GM23338 (cell line): ENCODE measurements around the gene ANP32A. TPM values are rescaled to one million over a fixed set of nuclear protein-coding genes. Genes with fewer than 3 reads are reported as not detected.

Experiments
- ATAC-seq: fragments of 200-7000 bp; cut with Tn5 transposase; 3 replicates; pipeline ENCODE4 v1.9.1; 2020
- DNase-seq: peaks from one replicate; pipeline ENCODE4 v3.0.0-alpha.2; 2015; ENCODE audit warnings: low spot score
- H2AFZ ChIP-seq: fragments of 200-600 bp; sonication (generic); 2 replicates; pipeline ENCODE4 v1.8.0; 2016; ENCODE audit warnings: antibody characterized with exemption, mild to moderate bottlenecking, moderate library complexity
- H3F3A ChIP-seq: fragments of 200-600 bp; sonication (generic); replicated peaks from 2 replicates; pipeline ENCODE4 v1.8.0; 2017; ENCODE audit warnings: antibody characterized with exemption, mixed run types, low read depth
- H3K27ac ChIP-seq: fragments of 200-600 bp; sonication (generic); 2 replicates; pipeline ENCODE4 v1.6.1; 2016; ENCODE audit warnings: low read depth
- H3K27me3 ChIP-seq: fragments of 200-600 bp; sonication (generic); 2 replicates; pipeline ENCODE4 v1.8.0; 2016; ENCODE audit warnings: mild to moderate bottlenecking, mixed run types, moderate library complexity; ENCODE audit not compliant: insufficient read depth
- H3K36me3 ChIP-seq: fragments of 200-600 bp; sonication (generic); 2 replicates; pipeline ENCODE4 v1.8.0; 2016; ENCODE audit warnings: mild to moderate bottlenecking; ENCODE audit not compliant: insufficient read depth
- H3K4me1 ChIP-seq: fragments of 200-600 bp; sonication (generic); 2 replicates; pipeline ENCODE4 v1.8.0; 2016; ENCODE audit warnings: mild to moderate bottlenecking, moderate library complexity; ENCODE audit not compliant: insufficient read depth
- H3K4me2 ChIP-seq: fragments of 200-600 bp; sonication (generic); 2 replicates; pipeline ENCODE4 v1.7.1; 2017; ENCODE audit warnings: mixed run types
- H3K4me3 ChIP-seq: fragments of 200-600 bp; sonication (generic); 2 replicates; pipeline ENCODE4 v1.6.1; 2016; ENCODE audit warnings: mixed run types
- H3K79me2 ChIP-seq: fragments of 200-600 bp; sonication (generic); replicated peaks from 2 replicates; pipeline ENCODE4 v1.8.0; 2017; ENCODE audit warnings: mild to moderate bottlenecking; ENCODE audit not compliant: insufficient read depth
- H3K9me2 ChIP-seq: fragments of 200-600 bp; sonication (generic); 2 replicates; pipeline ENCODE4 v1.8.0; 2017; ENCODE audit not compliant: insufficient read depth
- H4K20me1 ChIP-seq: fragments of 200-600 bp; sonication (generic); replicated peaks from 2 replicates; pipeline ENCODE4 v1.8.0; 2017; ENCODE audit warnings: mild to moderate bottlenecking; ENCODE audit not compliant: insufficient read depth
- H3K27ac Mint-ChIP-seq: 2 replicates; pipeline ENCODE4 v1.8.0; 2020; ENCODE audit warnings: inconsistent platforms, mild to moderate bottlenecking, moderate library complexity, mixed read lengths
- H3K27me3 Mint-ChIP-seq: 3 replicates; pipeline ENCODE4 v1.8.0; 2022; ENCODE audit warnings: low read depth, mild to moderate bottlenecking, moderate library complexity, mixed read lengths, inconsistent platforms; ENCODE audit not compliant: insufficient read depth, poor library complexity
- H3K36me3 Mint-ChIP-seq: 3 replicates; pipeline ENCODE4 v1.8.0; 2021; ENCODE audit warnings: low read depth, mild to moderate bottlenecking, inconsistent platforms, moderate library complexity, mixed read lengths
- H3K4me1 Mint-ChIP-seq: 3 replicates; pipeline ENCODE4 v1.8.0; 2020; ENCODE audit warnings: mild to moderate bottlenecking, inconsistent platforms, mixed read lengths
- H3K4me3 Mint-ChIP-seq: 3 replicates; pipeline ENCODE4 v1.8.0; 2021; ENCODE audit warnings: moderate library complexity, mild to moderate bottlenecking, inconsistent platforms, mixed read lengths
- H3K9me3 Mint-ChIP-seq: 3 replicates; pipeline ENCODE4 v1.8.0; 2020; ENCODE audit warnings: moderate library complexity, mild to moderate bottlenecking, inconsistent platforms, mixed read lengths
- CREB1 ChIP-seq: fragments of 250-450 bp; sonication (Bioruptor Pico); IDR thresholded peaks from 2 replicates; pipeline ENCODE4 v1.5.0; 2020; ENCODE audit warnings: low read depth, mild to moderate bottlenecking, moderate library complexity
- CTCF ChIP-seq, 2 experiments: fragments of 200-600 bp in 1 of 2; sonication (generic) in 1 of 2; conservative IDR thresholded peaks; 2 replicates each; pipeline versions ENCODE4 v1.5.1 to v1.6.1; 2016 to 2017; ENCODE audit warnings: antibody characterized with exemption in 2 of 2, low read depth in 2 of 2, mild to moderate bottlenecking in 2 of 2, moderate library complexity in 1 of 2
- EZH2 ChIP-seq: fragments of 200-600 bp; sonication (generic); IDR thresholded peaks from one replicate; pipeline ENCODE4 v1.8.0; 2017; ENCODE audit warnings: antibody characterized with exemption, mild to moderate bottlenecking, low read depth; ENCODE audit not compliant: unreplicated experiment
- EZH2phosphoT487 ChIP-seq: fragments of 200-600 bp; sonication (generic); IDR thresholded peaks from one replicate; pipeline ENCODE4 v1.8.1; 2018; ENCODE audit warnings: antibody characterized with exemption; ENCODE audit not compliant: unreplicated experiment
- JUNB ChIP-seq: IDR thresholded peaks from one replicate; pipeline ENCODE4 v1.6.1; 2016; ENCODE audit warnings: antibody characterized with exemption; ENCODE audit not compliant: unreplicated experiment
- NANOG ChIP-seq: IDR thresholded peaks from 2 replicates; pipeline ENCODE4 v1.6.1; 2016; ENCODE audit warnings: antibody characterized with exemption, borderline replicate concordance
- POLR2AphosphoS5 ChIP-seq: IDR thresholded peaks from 2 replicates; pipeline ENCODE4 v1.6.1; 2016; ENCODE audit warnings: antibody characterized with exemption, low read depth
- ZNF114 ChIP-seq: fragments of 250-450 bp; sonication (Bioruptor Pico); IDR thresholded peaks from 2 replicates; pipeline ENCODE4 v1.5.0; 2020; ENCODE audit warnings: mild to moderate bottlenecking, moderate library complexity
- ZNF462 ChIP-seq: fragments of 250-450 bp; sonication (Bioruptor Pico); IDR thresholded peaks from 2 replicates; pipeline ENCODE4 v1.5.0; 2020; ENCODE audit warnings: mild to moderate bottlenecking, moderate library complexity
- polyA plus RNA-seq: library from polyadenylated mRNA; unstranded; fragments of >200 nt; fragmentation: Nextera tagmentation; extraction: Ambion mirVana; gene quantifications from 2 replicates; pipeline ENCODE4 v1.2.1, GENCODE V29; 2016
- total RNA-seq: library from RNA; depleted of rRNA; stranded (reverse); fragments of >200 nt; shearing (Covaris generic); gene quantifications from 2 replicates; pipeline ENCODE4 v1.2.3, GENCODE V29; 2014
- TF ChIP-seq, protein P1 (sequence below): IDR thresholded peaks from one replicate; pipeline ENCODE4 v1.6.1; 2018; ENCODE audit warnings: antibody characterized with exemption; ENCODE audit not compliant: unreplicated experiment

The ANP32A gene
- total and polyA plus RNA-seq, 2 experiments from 2014 or later = 204 to 304 TPM

DNA sequence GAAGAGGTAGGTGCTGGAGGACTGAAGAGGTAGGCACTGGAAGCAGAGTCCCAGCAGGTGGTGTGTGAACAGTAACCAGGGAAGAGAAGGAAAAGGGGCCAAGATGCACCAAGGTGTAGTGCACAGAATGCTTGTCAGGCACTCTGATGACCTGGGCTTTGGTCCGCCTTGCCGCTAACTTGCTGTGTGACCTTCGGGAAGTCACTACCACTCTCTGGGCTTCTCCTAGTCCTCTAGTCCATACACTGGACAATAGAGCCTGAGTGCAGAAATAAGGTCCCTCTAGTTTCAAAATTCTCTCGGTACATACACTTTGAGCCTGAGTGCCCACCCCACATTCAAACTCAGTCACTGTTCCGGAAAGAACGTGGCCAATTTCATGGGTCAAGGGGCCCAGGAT, 24.1 kb downstream of the ANP32A start:
- no peak overlapping the region for H2AFZ ChIP-seq
- ATAC-seq (no peak), DNase-seq (no peak)
- no peaks in the 10 kb centered on the region for H3F3A ChIP-seq
- H3K4me3 Mint-ChIP-seq = no peak overlapping the region
- H3K27ac ChIP-seq = no peak overlapping the region; the same call in 1 of the 2 replicates
- TF ChIP-seq EZH2 (no peak), ZNF114 (CRISPR knock-in tag) (no peak), NANOG (no peak), JUNB (no peak), CREB1 (CRISPR knock-in tag) (no peak)
- TF ChIP-seq, protein P1, sequence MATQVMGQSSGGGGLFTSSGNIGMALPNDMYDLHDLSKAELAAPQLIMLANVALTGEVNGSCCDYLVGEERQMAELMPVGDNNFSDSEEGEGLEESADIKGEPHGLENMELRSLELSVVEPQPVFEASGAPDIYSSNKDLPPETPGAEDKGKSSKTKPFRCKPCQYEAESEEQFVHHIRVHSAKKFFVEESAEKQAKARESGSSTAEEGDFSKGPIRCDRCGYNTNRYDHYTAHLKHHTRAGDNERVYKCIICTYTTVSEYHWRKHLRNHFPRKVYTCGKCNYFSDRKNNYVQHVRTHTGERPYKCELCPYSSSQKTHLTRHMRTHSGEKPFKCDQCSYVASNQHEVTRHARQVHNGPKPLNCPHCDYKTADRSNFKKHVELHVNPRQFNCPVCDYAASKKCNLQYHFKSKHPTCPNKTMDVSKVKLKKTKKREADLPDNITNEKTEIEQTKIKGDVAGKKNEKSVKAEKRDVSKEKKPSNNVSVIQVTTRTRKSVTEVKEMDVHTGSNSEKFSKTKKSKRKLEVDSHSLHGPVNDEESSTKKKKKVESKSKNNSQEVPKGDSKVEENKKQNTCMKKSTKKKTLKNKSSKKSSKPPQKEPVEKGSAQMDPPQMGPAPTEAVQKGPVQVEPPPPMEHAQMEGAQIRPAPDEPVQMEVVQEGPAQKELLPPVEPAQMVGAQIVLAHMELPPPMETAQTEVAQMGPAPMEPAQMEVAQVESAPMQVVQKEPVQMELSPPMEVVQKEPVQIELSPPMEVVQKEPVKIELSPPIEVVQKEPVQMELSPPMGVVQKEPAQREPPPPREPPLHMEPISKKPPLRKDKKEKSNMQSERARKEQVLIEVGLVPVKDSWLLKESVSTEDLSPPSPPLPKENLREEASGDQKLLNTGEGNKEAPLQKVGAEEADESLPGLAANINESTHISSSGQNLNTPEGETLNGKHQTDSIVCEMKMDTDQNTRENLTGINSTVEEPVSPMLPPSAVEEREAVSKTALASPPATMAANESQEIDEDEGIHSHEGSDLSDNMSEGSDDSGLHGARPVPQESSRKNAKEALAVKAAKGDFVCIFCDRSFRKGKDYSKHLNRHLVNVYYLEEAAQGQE = no peak
- H3K27ac Mint-ChIP-seq = no peak overlapping the region
- H3K9me3 Mint-ChIP-seq = no peaks in the 10 kb centered on the region
- H3K27me3 ChIP-seq = no peaks in the 10 kb centered on the region
- no peak overlapping the region for H3K4me2 ChIP-seq
- peaks cover 80% of the 10 kb centered on the region for H4K20me1 ChIP-seq
- H3K9me2 ChIP-seq = no peaks in the 10 kb centered on the region
- H3K36me3 Mint-ChIP-seq = peaks cover 24% of the 10 kb centered on the region
- H3K4me1 Mint-ChIP-seq = peaks cover 78% of the 10 kb centered on the region
- H3K27me3 Mint-ChIP-seq = peaks cover 23% of the 10 kb centered on the region
- H3K79me2 ChIP-seq = peaks cover 97% of the 10 kb centered on the region
- no peaks in the 10 kb centered on the region for H3K36me3 ChIP-seq
- no peak overlapping the region for H3K4me3 ChIP-seq
- peaks cover 62% of the 10 kb centered on the region for H3K4me1 ChIP-seq

- Histone ChIP-seq H3K4me1 (peaks cover 74% of the 10 kb centered on the region), H3K79me2 (peaks cover 97% of the 10 kb centered on the region), H3K27me3 (no peaks in the 10 kb centered on the region), H3K27ac (peak overlapping the region; percentile 88), H3F3A (no peaks in the 10 kb centered on the region), H3K4me3 (peak overlapping the region; percentile 32; the same call in 1 of the 2 replicates), H3K9me2 (no peaks in the 10 kb centered on the region), H2AFZ (no peak overlapping the region), H4K20me1 (peaks cover 78% of the 10 kb centered on the region), H3K4me2 (peak overlapping the region; percentile 68), H3K36me3 (no peaks in the 10 kb centered on the region)
- Mint-ChIP-seq H3K4me1 (peaks cover 87% of the 10 kb centered on the region), H3K27ac (peak overlapping the region; percentile 77), H3K36me3 (peaks cover 31% of the 10 kb centered on the region), H3K9me3 (no peaks in the 10 kb centered on the region; the same call in 2 of the 3 replicates), H3K27me3 (peaks cover 20% of the 10 kb centered on the region), H3K4me3 (peak overlapping the region; percentile 56)
- ATAC-seq (peak; percentile 87), DNase-seq (peak; percentile 97)
- TF ChIP-seq CREB1 (CRISPR knock-in tag) (peak; percentile 42; the same call in 1 of the 2 replicates), EZH2phosphoT487 (no peak), JUNB (no peak), EZH2 (no peak), ZNF462 (CRISPR knock-in tag) (peak; percentile 93), CTCF (conservative IDR thresholded peaks at IDR 0.05; ENCODE audit: low read depth in 2 of 2) (no peak), POLR2AphosphoS5 (no peak)
Observed at GRCh38 chr15:68795298-68795848, 25.3 kb downstream of the ANP32A start.
